ENCODE results near the gene MYPOP. TPM values are rescaled to one million over a fixed set of nuclear protein-coding genes. Genes with fewer than 3 reads are reported as not detected.

Gene MYPOP
- total and polyA plus RNA-seq, 3 donors from 2014 or later = 9.4 to 11.1 (median 9.5) TPM

DNA sequence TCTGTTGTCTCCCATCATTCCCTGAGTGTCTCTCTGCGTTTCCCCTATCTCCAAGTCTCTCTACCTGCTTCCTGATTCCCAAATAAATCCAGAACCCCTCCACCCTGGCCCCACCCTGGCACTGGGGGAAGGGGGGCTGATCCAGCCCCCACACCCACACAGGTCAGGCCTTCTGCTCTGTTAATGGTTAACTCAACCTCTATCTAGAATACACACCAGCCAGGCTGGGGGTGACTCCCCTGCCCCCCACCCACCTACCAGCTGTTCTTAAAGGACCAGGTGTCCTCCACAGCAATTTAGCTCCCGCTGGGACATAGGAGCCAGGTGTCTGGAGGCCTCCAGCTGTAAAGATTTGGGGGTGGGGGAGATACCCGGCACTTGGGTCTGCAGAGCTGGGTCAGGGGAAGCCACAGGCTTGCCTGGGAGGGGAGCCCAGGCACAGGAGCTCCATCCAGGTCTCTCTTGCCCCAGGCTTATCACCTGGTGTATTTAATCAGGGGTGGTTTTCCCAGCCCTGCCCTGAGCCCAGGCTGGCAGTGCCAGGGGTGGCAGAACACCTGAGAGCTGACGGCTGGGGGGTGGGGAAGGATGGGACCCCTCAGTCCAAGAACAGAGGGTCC lies 20.4 kb downstream of the MYPOP start:
- intact Hi-C loops (cut with DNase I; ENCODE audit: low total_unique reads) = loop anchor here (10.0 kb wide), 1 partner anchor 107 kb away; no protein-coding TSS in a partner anchor
- no peak overlapping the region for H3K4me3 ChIP-seq

DNA sequence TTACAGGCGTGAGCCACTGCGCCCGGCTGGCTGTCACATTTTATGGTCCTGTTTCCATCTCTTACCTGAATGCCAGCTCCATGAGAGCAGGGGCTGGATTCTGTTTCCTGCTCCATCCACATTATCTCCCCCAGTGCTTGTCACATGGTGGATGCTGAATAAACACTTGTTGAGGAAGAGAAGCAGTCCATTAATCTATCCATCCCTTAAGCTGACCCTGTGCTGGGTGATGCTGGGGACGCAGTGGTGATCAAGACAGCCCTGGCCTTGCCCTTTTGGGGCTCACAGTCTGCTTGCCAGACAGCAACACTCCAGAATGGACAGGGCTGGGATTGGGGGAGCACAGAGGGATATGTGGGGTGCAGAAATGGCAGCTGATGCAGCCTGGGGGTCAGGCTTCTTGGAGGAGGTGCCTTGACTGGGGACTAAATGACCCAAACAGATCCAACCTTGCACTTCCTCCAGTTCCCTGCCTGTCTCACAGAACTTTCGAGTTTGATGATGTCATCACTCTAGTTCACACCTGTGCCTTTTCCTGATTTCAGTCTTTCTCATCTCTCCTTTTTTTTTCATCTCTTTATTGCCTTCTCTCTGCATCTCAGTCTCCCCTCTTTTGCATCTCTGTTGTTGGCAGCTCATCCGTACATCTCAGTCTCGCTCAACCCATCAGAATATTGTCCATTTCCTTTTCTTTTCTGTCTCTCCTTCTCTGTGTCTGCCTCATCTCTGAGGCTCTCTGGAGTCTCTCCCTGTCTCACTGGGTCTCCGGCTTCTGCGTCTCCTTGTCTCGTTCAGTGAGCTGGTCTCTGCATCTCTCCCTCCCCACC lies 21.1 kb downstream of the MYPOP start:
- 88 to 90% methylated on average over 9 to 10 of the region's 10 CpGs for WGBS, 2 donors
- Histone ChIP-seq H3K4me3 (no peak overlapping the region), H3K27me3 (no peaks in the 10 kb centered on the region), H3K9me3 (no peaks in the 10 kb centered on the region), H3K4me1 (peaks cover 41% of the 10 kb centered on the region), H3K27ac (no peak overlapping the region), H3K36me3 (ENCODE audit: low read depth, missing control alignments) (no peaks in the 10 kb centered on the region)
- TF ChIP-seq POLR2A (IDR thresholded peaks at IDR 0.05) = no peak
- TF ChIP-seq, protein P1, sequence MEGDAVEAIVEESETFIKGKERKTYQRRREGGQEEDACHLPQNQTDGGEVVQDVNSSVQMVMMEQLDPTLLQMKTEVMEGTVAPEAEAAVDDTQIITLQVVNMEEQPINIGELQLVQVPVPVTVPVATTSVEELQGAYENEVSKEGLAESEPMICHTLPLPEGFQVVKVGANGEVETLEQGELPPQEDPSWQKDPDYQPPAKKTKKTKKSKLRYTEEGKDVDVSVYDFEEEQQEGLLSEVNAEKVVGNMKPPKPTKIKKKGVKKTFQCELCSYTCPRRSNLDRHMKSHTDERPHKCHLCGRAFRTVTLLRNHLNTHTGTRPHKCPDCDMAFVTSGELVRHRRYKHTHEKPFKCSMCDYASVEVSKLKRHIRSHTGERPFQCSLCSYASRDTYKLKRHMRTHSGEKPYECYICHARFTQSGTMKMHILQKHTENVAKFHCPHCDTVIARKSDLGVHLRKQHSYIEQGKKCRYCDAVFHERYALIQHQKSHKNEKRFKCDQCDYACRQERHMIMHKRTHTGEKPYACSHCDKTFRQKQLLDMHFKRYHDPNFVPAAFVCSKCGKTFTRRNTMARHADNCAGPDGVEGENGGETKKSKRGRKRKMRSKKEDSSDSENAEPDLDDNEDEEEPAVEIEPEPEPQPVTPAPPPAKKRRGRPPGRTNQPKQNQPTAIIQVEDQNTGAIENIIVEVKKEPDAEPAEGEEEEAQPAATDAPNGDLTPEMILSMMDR (IDR thresholded peaks at IDR 0.05) = no peak
- no peak for DNase-seq
- intact Hi-C loops (cut with DNase I; ENCODE audit: low total_unique reads) = loop anchor here (10.0 kb wide), 1 partner anchor 106 kb away; no protein-coding TSS in a partner anchor

More for the DNA sequence above, 20.4 kb downstream of the MYPOP start:
- Histone ChIP-seq H3K4me1 (peaks cover 36% of the 10 kb centered on the region), H3K9me3 (no peaks in the 10 kb centered on the region), H3K36me3 (ENCODE audit: low read depth, missing control alignments) (no peaks in the 10 kb centered on the region), H3K27me3 (no peaks in the 10 kb centered on the region), H3K27ac (no peak overlapping the region)
- 61 to 63% methylated on average over 2 to 4 of the region's 4 CpGs for WGBS, 2 donors
- DNase-seq = no peak
- TF ChIP-seq POLR2A (IDR thresholded peaks at IDR 0.05) = no peak
- TF ChIP-seq, protein P1 (IDR thresholded peaks at IDR 0.05) = no peak

DNA sequence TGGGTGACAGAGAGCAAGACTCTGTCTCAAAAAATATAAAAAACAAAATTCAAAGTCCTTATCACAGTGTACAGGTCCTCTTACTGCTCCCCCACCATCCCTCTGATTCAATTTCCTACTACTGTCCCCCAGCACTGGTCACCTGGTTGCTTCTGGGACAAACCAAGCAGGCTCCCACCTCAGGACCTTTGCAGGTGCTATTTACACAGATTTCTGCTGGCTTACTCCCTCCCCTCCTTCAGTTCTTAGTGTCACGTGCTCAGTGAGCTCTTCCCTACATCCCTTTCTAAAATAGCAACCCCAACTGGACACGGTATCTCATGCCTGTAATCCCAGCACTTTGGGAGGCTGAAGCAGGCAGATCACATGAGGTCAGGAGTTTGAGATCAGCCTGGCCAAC lies 22.4 kb downstream of the MYPOP start:
- H3K27ac ChIP-seq = no peak overlapping the region
- peaks cover 38% of the 10 kb centered on the region for H3K4me1 ChIP-seq
- H3K4me3 ChIP-seq = no peak overlapping the region
- H3K9me3 ChIP-seq = no peaks in the 10 kb centered on the region
- no peaks in the 10 kb centered on the region for H3K36me3 ChIP-seq (ENCODE audit: low read depth, missing control alignments)
- DNase-seq = no peak
- intact Hi-C loops (cut with DNase I; ENCODE audit: low total_unique reads) = loop anchor here (10.0 kb wide), 1 partner anchor 105 kb away; no protein-coding TSS in a partner anchor
- TF ChIP-seq, protein P1 (IDR thresholded peaks at IDR 0.05) = no peak
- no peak for TF ChIP-seq POLR2A (IDR thresholded peaks at IDR 0.05)
- 89% methylated on average over 2 of the region's 2 CpGs for WGBS, 2 donors
- no peaks in the 10 kb centered on the region for H3K27me3 ChIP-seq

DNA sequence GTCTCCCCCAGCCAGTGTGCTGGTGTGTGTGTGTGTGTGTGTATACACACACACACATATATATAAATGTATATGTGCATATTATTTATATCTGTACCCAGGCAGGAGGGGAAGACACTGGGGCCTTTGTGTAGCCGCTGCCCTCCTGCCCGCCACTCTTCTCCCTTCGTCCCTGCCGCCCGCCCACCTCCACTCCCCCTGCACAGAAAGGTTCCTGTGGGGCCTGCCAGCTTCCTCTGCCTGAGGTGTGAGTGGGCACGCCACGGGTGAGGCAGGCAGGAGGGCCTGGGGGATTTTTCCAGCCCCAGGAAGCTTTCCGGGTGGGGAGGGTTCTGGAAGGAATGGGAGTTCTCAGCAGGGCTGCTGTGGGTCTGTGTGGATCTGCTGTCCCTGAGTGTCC lies 23.4 kb downstream of the MYPOP start:
- Histone ChIP-seq H3K4me1 (peaks cover 29% of the 10 kb centered on the region), H3K27me3 (no peaks in the 10 kb centered on the region), H3K27ac (no peak overlapping the region), H3K4me3 (no peak overlapping the region), H3K36me3 (ENCODE audit: low read depth, missing control alignments) (no peaks in the 10 kb centered on the region), H3K9me3 (no peaks in the 10 kb centered on the region)
- intact Hi-C loops (cut with DNase I; ENCODE audit: low total_unique reads) = no loop called here
- TF ChIP-seq, protein P1 (IDR thresholded peaks at IDR 0.05) = no peak
- no peak for TF ChIP-seq POLR2A (IDR thresholded peaks at IDR 0.05)
- 63 to 69% methylated on average over 8 of the region's 8 CpGs for WGBS, 2 donors
- DNase-seq = no peak

Data from testis (tissue), 3 donors.